NCI-H128 (cell line): Measurements from ENCODE around the gene MAP3K8.

Experiments used
- DNase-seq: peaks from one replicate; lab custom pipeline; 2025; ENCODE audit not compliant: unreplicated experiment; lab: John Stamatoyannopoulos, UW

Gene MAP3K8

GRCh38 chr10:30490289-30491000 lies 56.5 kb downstream of the MAP3K8 start:
- DNase-seq: no peak

- DNase-seq: no peak
Measured at GRCh38 chr10:30491204-30491915, 57.4 kb downstream of the MAP3K8 start.

- DNase-seq: no peak
Measured at GRCh38 chr10:30491916-30492515, 58.0 kb downstream of the MAP3K8 start.

- no peak for DNase-seq
Measured at GRCh38 chr10:30493609-30494530, 59.9 kb downstream of the MAP3K8 start.

- DNase-seq: no peak
Measured at GRCh38 chr10:30494558-30494957, 60.6 kb downstream of the MAP3K8 start.

GRCh38 chr10:30495687-30496086 lies 61.7 kb downstream of the MAP3K8 start:
- DNase-seq: no peak

GRCh38 chr10:30499816-30500215 lies 65.8 kb downstream of the MAP3K8 start:
- no peak for DNase-seq

GRCh38 chr10:30500534-30500933 lies 66.5 kb downstream of the MAP3K8 start:
- no peak for DNase-seq

GRCh38 chr10:30500963-30501504 lies 67.0 kb downstream of the MAP3K8 start:
- no peak for DNase-seq

- DNase-seq: no peak
Measured at GRCh38 chr10:30502266-30503060, 68.5 kb downstream of the MAP3K8 start.

- DNase-seq: no peak
Measured at GRCh38 chr10:30503700-30504266, 69.8 kb downstream of the MAP3K8 start.

- no peak for DNase-seq
Measured at GRCh38 chr10:30505543-30506298, 71.7 kb downstream of the MAP3K8 start.

GRCh38 chr10:30509508-30509907 lies 75.5 kb downstream of the MAP3K8 start:
- no peak for DNase-seq

- DNase-seq: no peak
Measured at GRCh38 chr10:30510184-30510931, 76.4 kb downstream of the MAP3K8 start.

GRCh38 chr10:30510932-30511700 lies 77.1 kb downstream of the MAP3K8 start:
- no peak for DNase-seq
